T-helper 2 cell treated with Interferon-gamma antibody and Interleukin-4, amounts not matched to agents 5 μg/mL and 100 μg/mL, for 36 hours (primary cell): Measurements from ENCODE around the gene SCYL3.
"Not testable (repeated sequence)": the region's sequence is repeated elsewhere in the genome, so short reads cannot be mapped to it uniquely, and the experiment has no call there.

Experiments
- DNase-seq: peaks from one replicate; pipeline ENCODE4 v3.0.0; 2021; ENCODE audit warnings: low spot score
- H3K27ac Mint-ChIP-seq: one replicate; pipeline ENCODE4 v1.8.0; 2021; ENCODE audit warnings: mild to moderate bottlenecking, mixed read lengths
- H3K27me3 Mint-ChIP-seq: one replicate; pipeline ENCODE4 v1.8.0; 2021; ENCODE audit warnings: low read depth, mixed read lengths
- H3K36me3 Mint-ChIP-seq: one replicate; pipeline ENCODE4 v1.8.0; 2021; ENCODE audit warnings: low read depth, mixed read lengths
- H3K4me1 Mint-ChIP-seq: one replicate; pipeline ENCODE4 v1.8.0; 2021; ENCODE audit warnings: low read depth, mixed read lengths
- H3K4me3 Mint-ChIP-seq: one replicate; pipeline ENCODE4 v1.8.0; 2022; ENCODE audit warnings: mild to moderate bottlenecking, moderate library complexity, mixed read lengths
- H3K9me3 Mint-ChIP-seq: one replicate; pipeline ENCODE4 v1.8.0; 2021; ENCODE audit warnings: mixed read lengths

The SCYL3 gene

GRCh38 chr1:169844941-169845608 is 48.6 kb downstream of the SCYL3 start:
- peaks cover 7% of the 10 kb centered on the region for H3K9me3 Mint-ChIP-seq
- H3K27ac Mint-ChIP-seq, result no peak overlapping the region
- no peak overlapping the region for H3K4me3 Mint-ChIP-seq
- DNase-seq, result no peak
- no peaks in the 10 kb centered on the region for H3K27me3 Mint-ChIP-seq
- H3K36me3 Mint-ChIP-seq, result peaks cover 65% of the 10 kb centered on the region
- H3K4me1 Mint-ChIP-seq, result no peaks in the 10 kb centered on the region

GRCh38 chr1:169838942-169839341 is 54.8 kb downstream of the SCYL3 start:
- no peak overlapping the region for H3K27ac Mint-ChIP-seq
- H3K36me3 Mint-ChIP-seq, result peaks cover 71% of the 10 kb centered on the region
- peaks cover 22% of the 10 kb centered on the region for H3K9me3 Mint-ChIP-seq

DNA sequence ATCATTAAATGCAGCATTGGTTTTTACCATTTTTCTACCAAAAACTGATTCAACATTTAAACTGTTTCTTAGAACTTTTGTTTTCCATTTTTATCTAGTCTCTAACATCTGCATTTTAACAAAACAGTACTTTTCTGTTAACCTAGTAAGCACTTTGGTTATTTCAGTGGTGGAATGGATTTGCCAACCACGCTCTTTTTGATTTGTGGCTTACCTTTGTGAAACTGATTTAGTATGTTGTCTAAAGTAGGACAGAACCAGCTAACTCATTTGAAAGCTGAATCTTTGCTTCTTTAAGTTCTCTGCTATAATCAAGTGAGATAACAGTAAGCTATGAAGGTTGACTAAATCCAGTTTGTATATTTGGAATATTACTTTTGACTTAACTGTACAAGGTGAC is 57.5 kb downstream of the SCYL3 start:
- Mint-ChIP-seq H3K27me3 (no peaks in the 10 kb centered on the region), H3K36me3 (peaks cover 71% of the 10 kb centered on the region), H3K27ac (no peak overlapping the region), H3K9me3 (peaks cover 22% of the 10 kb centered on the region), H3K4me3 (no peak overlapping the region), H3K4me1 (peaks cover 3% of the 10 kb centered on the region)
- no peak for DNase-seq

More at GRCh38 chr1:169838942-169839341, 54.8 kb downstream of the SCYL3 start:
- peaks cover 3% of the 10 kb centered on the region for H3K4me1 Mint-ChIP-seq
- H3K4me3 Mint-ChIP-seq, result no peak overlapping the region
- DNase-seq, result no peak
- no peaks in the 10 kb centered on the region for H3K27me3 Mint-ChIP-seq

GRCh38 chr1:169835647-169836046 is 58.0 kb downstream of the SCYL3 start:
- Mint-ChIP-seq H3K9me3 (peaks cover 18% of the 10 kb centered on the region), H3K27me3 (no peaks in the 10 kb centered on the region), H3K4me3 (no peak overlapping the region), H3K27ac (no peak overlapping the region), H3K4me1 (peaks cover 3% of the 10 kb centered on the region), H3K36me3 (peaks cover 70% of the 10 kb centered on the region)
- no peak for DNase-seq

GRCh38 chr1:169834869-169835268 is 58.8 kb downstream of the SCYL3 start:
- H3K4me3 Mint-ChIP-seq, result no peak overlapping the region
- H3K27ac Mint-ChIP-seq, result no peak overlapping the region
- peaks cover 69% of the 10 kb centered on the region for H3K36me3 Mint-ChIP-seq
- DNase-seq, result no peak
- H3K4me1 Mint-ChIP-seq, result peaks cover 3% of the 10 kb centered on the region
- peaks cover 13% of the 10 kb centered on the region for H3K9me3 Mint-ChIP-seq
- H3K27me3 Mint-ChIP-seq, result no peaks in the 10 kb centered on the region

- no peak for DNase-seq
- Mint-ChIP-seq H3K27me3 (no peaks in the 10 kb centered on the region), H3K36me3 (peaks cover 62% of the 10 kb centered on the region), H3K4me3 (no peak overlapping the region), H3K9me3 (no peaks in the 10 kb centered on the region), H3K4me1 (peaks cover 3% of the 10 kb centered on the region), H3K27ac (no peak overlapping the region)
Measured at GRCh38 chr1:169833179-169833901, 60.4 kb downstream of the SCYL3 start.

GRCh38 chr1:169829671-169830070 is 64.0 kb downstream of the SCYL3 start:
- no peak overlapping the region for H3K4me3 Mint-ChIP-seq
- H3K36me3 Mint-ChIP-seq, result peaks cover 55% of the 10 kb centered on the region
- H3K9me3 Mint-ChIP-seq, result no peaks in the 10 kb centered on the region
- no peaks in the 10 kb centered on the region for H3K27me3 Mint-ChIP-seq
- H3K4me1 Mint-ChIP-seq, result peaks cover 3% of the 10 kb centered on the region
- no peak overlapping the region for H3K27ac Mint-ChIP-seq
- DNase-seq, result no peak

DNA sequence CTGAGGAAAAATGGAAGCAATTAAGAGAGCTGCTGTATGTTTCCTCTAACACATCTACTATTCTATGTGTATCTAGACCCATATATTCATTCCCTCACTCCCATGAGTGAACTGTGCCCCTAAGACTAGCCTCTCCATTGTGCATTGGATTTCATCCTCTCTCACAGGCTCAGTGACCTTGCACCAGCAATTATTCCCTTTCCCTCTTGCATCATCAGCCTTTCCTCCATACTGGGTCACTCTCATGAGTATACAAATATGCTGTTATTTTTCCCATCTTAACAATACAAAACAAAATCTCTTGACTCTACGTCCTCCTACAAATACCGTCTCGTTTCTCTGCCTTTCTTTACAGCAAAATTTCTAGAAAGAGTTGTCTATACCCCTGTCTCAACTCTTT is 69.5 kb downstream of the SCYL3 start:
- peaks cover 7% of the 10 kb centered on the region for H3K4me1 Mint-ChIP-seq
- DNase-seq, result no peak
- no peak overlapping the region for H3K27ac Mint-ChIP-seq
- H3K36me3 Mint-ChIP-seq, result peaks cover 33% of the 10 kb centered on the region
- no peaks in the 10 kb centered on the region for H3K27me3 Mint-ChIP-seq
- no peaks in the 10 kb centered on the region for H3K9me3 Mint-ChIP-seq
- no peak overlapping the region for H3K4me3 Mint-ChIP-seq

DNA sequence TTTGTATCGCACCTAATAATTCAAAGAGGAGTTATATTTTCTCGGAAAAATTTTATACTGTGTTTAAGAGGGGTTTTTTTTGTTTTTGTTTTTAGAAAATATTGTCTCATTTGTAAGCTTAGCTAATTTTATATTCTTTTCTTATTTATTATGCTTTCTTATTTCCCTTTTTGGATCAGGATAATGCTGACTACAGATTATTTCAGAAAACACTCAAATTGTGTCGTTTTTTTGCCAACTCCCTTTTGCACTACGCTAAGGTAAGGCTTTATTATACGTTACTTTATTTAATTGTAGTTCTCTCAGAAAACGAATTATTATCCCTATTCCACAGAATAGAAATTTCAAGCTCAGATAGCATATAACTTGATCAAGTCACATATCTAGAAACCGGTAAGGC is 72.2 kb downstream of the SCYL3 start:
- Mint-ChIP-seq H3K36me3 (peaks cover 36% of the 10 kb centered on the region), H3K27me3 (no peaks in the 10 kb centered on the region), H3K9me3 (no peaks in the 10 kb centered on the region), H3K4me3 (no peak overlapping the region), H3K27ac (no peak overlapping the region), H3K4me1 (peaks cover 7% of the 10 kb centered on the region)
- DNase-seq, result no peak

- Mint-ChIP-seq H3K27me3 (no peaks in the 10 kb centered on the region), H3K4me1 (peaks cover 12% of the 10 kb centered on the region), H3K27ac (no peak overlapping the region), H3K36me3 (peaks cover 47% of the 10 kb centered on the region), H3K9me3 (no peaks in the 10 kb centered on the region), H3K4me3 (no peak overlapping the region)
- no peak for DNase-seq
Measured at GRCh38 chr1:169816617-169817016, 77.1 kb downstream of the SCYL3 start.

GRCh38 chr1:169814265-169814664 is 79.4 kb downstream of the SCYL3 start:
- peaks cover 11% of the 10 kb centered on the region for H3K4me1 Mint-ChIP-seq
- no peak overlapping the region for H3K27ac Mint-ChIP-seq
- no peak for DNase-seq
- no peaks in the 10 kb centered on the region for H3K9me3 Mint-ChIP-seq
- H3K36me3 Mint-ChIP-seq, result peaks cover 48% of the 10 kb centered on the region
- no peaks in the 10 kb centered on the region for H3K27me3 Mint-ChIP-seq
- no peak overlapping the region for H3K4me3 Mint-ChIP-seq

DNA sequence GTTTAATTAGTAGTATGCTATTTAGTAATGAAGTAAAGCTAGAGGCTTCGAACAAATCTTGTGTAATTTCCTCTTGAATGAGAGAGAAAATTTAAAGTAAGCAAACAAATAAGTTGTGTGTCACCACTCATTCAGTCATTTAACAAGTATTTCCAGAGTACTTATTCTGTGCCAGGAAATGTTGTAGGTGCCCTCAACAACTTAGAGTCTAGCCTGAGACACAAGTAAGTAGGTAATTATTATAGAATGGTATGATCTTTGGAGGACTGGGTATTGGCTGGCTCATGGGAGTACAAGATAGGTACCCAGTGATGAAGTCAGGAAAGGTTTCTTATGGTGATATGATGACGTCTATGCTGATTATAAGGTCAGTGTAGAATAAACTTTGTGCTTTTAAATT is 81.6 kb downstream of the SCYL3 start:
- Mint-ChIP-seq H3K9me3 (no peaks in the 10 kb centered on the region), H3K27me3 (no peaks in the 10 kb centered on the region), H3K4me1 (peaks cover 14% of the 10 kb centered on the region), H3K36me3 (peaks cover 42% of the 10 kb centered on the region), H3K27ac (no peak overlapping the region), H3K4me3 (no peak overlapping the region)
- no peak for DNase-seq

- not testable (repeated sequence) for H3K9me3 Mint-ChIP-seq, H3K27ac Mint-ChIP-seq, DNase-seq, H3K4me3 Mint-ChIP-seq, H3K27me3 Mint-ChIP-seq
- H3K36me3 Mint-ChIP-seq, result peaks cover 42% of the 10 kb centered on the region
- peaks cover 14% of the 10 kb centered on the region for H3K4me1 Mint-ChIP-seq
Measured at GRCh38 chr1:169811418-169812035, 82.2 kb downstream of the SCYL3 start.

DNA sequence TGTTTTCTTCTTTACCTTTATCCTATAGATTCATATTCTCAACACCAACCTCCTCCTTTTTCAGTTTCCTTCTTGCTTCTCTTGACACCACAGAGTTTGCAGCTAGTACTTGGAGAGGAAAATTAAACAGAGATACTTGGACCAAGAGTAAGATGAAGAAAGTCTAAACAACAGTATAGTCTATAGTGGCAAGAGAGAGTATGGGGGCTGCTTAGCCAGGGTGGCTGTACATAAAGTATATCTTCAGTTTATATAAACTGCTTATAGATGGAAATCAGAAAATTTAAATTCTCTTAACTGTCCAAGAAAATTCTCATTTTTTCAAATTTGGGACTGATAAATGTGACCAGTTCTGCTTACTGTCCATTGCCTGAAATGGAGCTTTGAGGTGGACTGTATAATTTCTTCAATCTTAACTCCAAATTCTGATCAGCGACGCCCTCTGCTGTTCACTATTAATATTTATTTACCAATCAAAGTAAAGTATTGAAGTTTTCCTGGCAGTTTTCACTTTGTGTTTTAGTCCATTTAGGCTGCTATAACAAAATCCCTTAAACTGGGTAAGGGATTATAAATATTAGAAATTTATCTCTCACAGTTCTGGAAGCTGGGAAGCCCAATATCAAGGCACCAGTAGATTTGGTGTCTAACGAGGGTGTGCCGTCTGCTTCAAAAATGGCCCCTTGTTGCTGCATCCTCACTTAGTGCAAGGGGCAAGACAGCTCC is 84.2 kb downstream of the SCYL3 start:
- Mint-ChIP-seq H3K27me3 (no peaks in the 10 kb centered on the region), H3K36me3 (peaks cover 32% of the 10 kb centered on the region), H3K4me1 (peaks cover 12% of the 10 kb centered on the region), H3K27ac (peak overlapping the region; percentile 56), H3K9me3 (no peaks in the 10 kb centered on the region), H3K4me3 (no peak overlapping the region)
- DNase-seq, result no peak
